HL-60 (cell line): Measurements from ENCODE around the gene ESPNL.

Source experiments
- DNase-seq, 2 experiments: peaks; one replicate each; pipeline ENCODE4 v3.0.0-alpha.2; 2010 to 2020; ENCODE audit warnings: low read depth in 1 of 2, low spot score in 1 of 2
- H3K27ac ChIP-seq: fragments of 250-450 bp; sonication (Bioruptor Pico); replicated peaks from 2 replicates; pipeline ENCODE4 v1.5.1; 2020; ENCODE audit warnings: mild to moderate bottlenecking, moderate library complexity
- H3K27me3 ChIP-seq: fragments of 250-450 bp; sonication (Bioruptor Pico); 2 replicates; pipeline ENCODE4 v1.5.1; 2021; ENCODE audit warnings: mild to moderate bottlenecking, moderate library complexity; ENCODE audit not compliant: insufficient read depth, poor library complexity, severe bottlenecking
- H3K4me3 ChIP-seq: replicated peaks from 2 replicates; pipeline ENCODE4 v1.5.1; 2011; ENCODE audit warnings: mild to moderate bottlenecking, control low read depth, low read length; ENCODE audit not compliant: insufficient read depth
- GABPA ChIP-seq: IDR thresholded peaks from 2 replicates; pipeline ENCODE4 v1.6.1; 2012; ENCODE audit warnings: low read depth
- POLR2AphosphoS5 ChIP-seq: IDR thresholded peaks from 2 replicates; pipeline ENCODE4 v1.6.1; 2012; ENCODE audit warnings: low read depth
- SPI1 ChIP-seq: IDR thresholded peaks from 2 replicates; pipeline ENCODE4 v1.6.1; 2012; ENCODE audit warnings: low read depth, mild to moderate bottlenecking, borderline replicate concordance
- TF ChIP-seq, protein P1 (sequence below): IDR thresholded peaks from one replicate; pipeline ENCODE4 v1.5.1; 2011; ENCODE audit warnings: low read length, control low read depth, inconsistent platforms; ENCODE audit not compliant: insufficient read depth
- TF ChIP-seq, protein P2 (sequence below): IDR thresholded peaks from 2 replicates; pipeline ENCODE4 v1.6.1; 2012; ENCODE audit warnings: low read depth; ENCODE audit not compliant: insufficient replicate concordance

ESPNL gene

DNA sequence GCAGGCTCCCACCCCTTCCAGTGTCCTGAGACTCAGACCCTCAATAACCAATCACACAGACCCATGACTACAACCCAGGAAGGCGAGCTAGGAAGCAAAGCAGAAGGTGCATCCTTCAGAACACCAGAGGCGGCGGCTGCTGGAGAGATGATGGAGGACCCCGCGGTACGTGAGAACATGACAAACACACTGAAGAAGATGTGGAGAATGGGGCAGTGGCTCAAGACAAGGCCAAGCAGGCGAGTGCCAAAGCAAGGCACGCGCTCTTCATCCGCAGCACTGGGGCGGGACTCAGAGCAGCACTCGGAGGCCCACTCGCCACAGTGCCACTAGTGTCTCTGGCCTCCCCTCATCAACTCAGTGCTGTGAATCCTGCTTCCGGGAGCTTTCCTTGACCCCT lies 72.3 kb downstream of the ESPNL start:
- no peaks in the 10 kb centered on the region for H3K27me3 ChIP-seq
- H3K27ac ChIP-seq: no peak overlapping the region
- TF ChIP-seq SPI1 (no peak), POLR2AphosphoS5 (no peak), GABPA (no peak)
- TF ChIP-seq, protein P1, sequence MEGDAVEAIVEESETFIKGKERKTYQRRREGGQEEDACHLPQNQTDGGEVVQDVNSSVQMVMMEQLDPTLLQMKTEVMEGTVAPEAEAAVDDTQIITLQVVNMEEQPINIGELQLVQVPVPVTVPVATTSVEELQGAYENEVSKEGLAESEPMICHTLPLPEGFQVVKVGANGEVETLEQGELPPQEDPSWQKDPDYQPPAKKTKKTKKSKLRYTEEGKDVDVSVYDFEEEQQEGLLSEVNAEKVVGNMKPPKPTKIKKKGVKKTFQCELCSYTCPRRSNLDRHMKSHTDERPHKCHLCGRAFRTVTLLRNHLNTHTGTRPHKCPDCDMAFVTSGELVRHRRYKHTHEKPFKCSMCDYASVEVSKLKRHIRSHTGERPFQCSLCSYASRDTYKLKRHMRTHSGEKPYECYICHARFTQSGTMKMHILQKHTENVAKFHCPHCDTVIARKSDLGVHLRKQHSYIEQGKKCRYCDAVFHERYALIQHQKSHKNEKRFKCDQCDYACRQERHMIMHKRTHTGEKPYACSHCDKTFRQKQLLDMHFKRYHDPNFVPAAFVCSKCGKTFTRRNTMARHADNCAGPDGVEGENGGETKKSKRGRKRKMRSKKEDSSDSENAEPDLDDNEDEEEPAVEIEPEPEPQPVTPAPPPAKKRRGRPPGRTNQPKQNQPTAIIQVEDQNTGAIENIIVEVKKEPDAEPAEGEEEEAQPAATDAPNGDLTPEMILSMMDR: no peak
- TF ChIP-seq, protein P2, sequence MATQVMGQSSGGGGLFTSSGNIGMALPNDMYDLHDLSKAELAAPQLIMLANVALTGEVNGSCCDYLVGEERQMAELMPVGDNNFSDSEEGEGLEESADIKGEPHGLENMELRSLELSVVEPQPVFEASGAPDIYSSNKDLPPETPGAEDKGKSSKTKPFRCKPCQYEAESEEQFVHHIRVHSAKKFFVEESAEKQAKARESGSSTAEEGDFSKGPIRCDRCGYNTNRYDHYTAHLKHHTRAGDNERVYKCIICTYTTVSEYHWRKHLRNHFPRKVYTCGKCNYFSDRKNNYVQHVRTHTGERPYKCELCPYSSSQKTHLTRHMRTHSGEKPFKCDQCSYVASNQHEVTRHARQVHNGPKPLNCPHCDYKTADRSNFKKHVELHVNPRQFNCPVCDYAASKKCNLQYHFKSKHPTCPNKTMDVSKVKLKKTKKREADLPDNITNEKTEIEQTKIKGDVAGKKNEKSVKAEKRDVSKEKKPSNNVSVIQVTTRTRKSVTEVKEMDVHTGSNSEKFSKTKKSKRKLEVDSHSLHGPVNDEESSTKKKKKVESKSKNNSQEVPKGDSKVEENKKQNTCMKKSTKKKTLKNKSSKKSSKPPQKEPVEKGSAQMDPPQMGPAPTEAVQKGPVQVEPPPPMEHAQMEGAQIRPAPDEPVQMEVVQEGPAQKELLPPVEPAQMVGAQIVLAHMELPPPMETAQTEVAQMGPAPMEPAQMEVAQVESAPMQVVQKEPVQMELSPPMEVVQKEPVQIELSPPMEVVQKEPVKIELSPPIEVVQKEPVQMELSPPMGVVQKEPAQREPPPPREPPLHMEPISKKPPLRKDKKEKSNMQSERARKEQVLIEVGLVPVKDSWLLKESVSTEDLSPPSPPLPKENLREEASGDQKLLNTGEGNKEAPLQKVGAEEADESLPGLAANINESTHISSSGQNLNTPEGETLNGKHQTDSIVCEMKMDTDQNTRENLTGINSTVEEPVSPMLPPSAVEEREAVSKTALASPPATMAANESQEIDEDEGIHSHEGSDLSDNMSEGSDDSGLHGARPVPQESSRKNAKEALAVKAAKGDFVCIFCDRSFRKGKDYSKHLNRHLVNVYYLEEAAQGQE: no peak
- H3K4me3 ChIP-seq: no peak overlapping the region
- no peak for DNase-seq

DNA sequence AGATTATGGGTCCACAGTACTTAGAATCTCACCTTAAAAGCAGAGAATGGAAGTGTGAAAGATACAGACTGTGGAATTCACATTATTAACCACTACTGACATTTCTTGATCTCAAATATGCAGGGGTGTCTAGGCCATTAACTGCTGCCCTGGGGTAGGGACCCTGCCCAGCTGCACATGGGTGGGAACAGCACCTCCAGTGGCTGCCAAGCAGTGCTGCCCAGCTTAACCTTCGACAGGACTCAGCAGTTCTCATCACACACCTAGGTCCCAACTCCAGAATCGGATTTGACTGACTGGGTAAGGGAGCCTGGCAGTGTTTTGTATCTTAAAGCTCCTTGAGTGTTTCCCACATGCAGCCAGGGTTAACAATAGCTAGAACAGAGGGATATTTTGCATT lies 73.6 kb downstream of the ESPNL start:
- H3K27ac ChIP-seq: no peak overlapping the region
- DNase-seq: no peak
- no peak overlapping the region for H3K4me3 ChIP-seq
- no peaks in the 10 kb centered on the region for H3K27me3 ChIP-seq
- TF ChIP-seq, protein P1: no peak
- TF ChIP-seq GABPA (no peak), SPI1 (no peak), POLR2AphosphoS5 (no peak)
- TF ChIP-seq, protein P2: no peak

DNA sequence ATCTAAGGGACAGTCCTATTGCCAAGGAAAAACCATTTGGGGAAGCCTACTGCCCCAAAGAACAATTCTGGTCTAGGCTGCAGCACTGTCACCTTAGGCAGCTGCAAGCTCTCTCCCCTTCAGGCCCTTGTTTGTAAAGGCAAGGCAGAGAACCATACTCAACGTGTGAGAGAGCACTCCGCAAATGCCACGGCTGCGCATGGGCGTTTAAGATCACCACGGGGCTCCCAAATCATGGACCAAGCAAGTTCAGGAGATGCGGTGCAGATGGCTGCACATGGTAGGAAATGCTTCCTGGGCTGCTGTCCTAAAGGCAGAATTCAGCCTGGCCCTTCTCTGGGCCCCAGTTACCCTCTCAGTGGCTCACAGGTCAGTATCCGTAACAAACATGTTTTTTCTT lies 74.2 kb downstream of the ESPNL start:
- DNase-seq: no peak
- no peak overlapping the region for H3K4me3 ChIP-seq
- TF ChIP-seq, protein P2: no peak
- TF ChIP-seq GABPA (no peak), POLR2AphosphoS5 (no peak)
- TF ChIP-seq, protein P1: no peak
- H3K27ac ChIP-seq: no peak overlapping the region
- H3K27me3 ChIP-seq: no peaks in the 10 kb centered on the region
